HG03521 (cell line): ENCODE measurements around the gene DYDC1.
"Not testable (repeated sequence)": the region's sequence is repeated elsewhere in the genome, so short reads cannot be mapped to it uniquely, and the experiment has no call there.

Experiments used
- ATAC-seq: cut with Tn5 transposase; IDR thresholded peaks from one replicate; pipeline ENCODE4 v1.9.1; 2021; ENCODE audit warnings: mild to moderate bottlenecking, moderate library complexity; ENCODE audit not compliant: unreplicated experiment

The DYDC1 gene

DNA sequence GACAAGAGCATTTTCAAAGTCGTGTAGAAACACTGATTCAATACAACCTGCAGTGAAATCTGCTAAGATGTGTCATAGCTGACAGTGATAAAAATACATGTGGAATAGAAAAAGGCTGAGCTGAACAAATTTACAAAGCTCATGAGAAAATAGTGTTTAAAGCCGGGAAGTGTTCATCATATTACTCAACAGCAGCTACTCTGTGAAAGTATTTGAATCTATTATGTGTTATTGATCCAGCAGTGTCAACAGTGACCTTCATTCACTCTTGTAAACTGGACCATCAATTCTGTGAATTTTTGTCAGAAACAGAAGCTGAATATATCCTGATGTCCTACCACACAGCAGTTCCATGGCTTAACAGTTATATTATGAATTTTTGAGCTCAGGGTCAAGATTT, 11.6 kb downstream of the DYDC1 start:
- no peak for ATAC-seq

- no peak for ATAC-seq
Measured at GRCh38 chr10:80344276-80344675, 12.3 kb downstream of the DYDC1 start.

DNA sequence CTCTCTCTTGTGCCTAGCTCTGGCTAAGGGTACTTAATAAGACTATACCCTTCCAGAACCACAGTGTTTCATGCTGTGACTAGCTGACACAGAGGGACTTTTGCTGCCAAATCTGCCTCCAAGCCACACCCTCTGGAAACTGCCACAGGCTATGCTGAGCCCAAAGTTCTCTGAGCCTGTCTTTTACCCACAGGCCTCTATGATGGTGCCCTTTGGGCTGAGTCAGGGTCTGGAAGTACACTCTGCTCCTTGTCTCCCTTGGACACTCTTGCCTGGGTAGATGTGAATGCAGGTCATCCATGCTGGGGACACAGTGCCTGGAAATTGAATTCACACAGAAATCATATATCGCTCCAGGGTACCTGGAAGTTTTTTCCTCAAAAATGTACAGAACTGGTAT, 22.6 kb downstream of the DYDC1 start:
- ATAC-seq, result no peak

DNA sequence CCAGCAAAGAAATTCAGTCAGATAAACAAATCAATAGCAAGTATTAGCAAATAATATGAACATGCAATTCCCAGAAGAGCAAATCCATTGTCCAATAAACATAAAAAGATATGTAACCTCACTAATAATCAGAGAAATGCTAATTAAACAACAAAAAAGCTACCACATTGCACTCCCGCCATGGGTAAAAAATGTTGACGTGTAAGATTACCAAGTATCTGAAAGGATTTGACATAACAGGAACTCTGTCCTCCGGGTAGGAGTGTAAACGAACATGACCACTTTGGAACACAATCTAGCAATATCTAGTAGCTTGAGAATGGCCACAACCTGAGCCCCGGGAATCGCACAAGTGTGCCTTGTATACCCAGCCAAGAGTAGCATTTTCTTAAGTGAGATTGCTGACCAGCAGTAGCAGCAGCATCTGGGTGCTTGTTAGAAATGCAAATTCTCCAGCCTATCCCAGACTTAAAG, 31.6 kb downstream of the DYDC1 start:
- ATAC-seq, result no peak

DNA sequence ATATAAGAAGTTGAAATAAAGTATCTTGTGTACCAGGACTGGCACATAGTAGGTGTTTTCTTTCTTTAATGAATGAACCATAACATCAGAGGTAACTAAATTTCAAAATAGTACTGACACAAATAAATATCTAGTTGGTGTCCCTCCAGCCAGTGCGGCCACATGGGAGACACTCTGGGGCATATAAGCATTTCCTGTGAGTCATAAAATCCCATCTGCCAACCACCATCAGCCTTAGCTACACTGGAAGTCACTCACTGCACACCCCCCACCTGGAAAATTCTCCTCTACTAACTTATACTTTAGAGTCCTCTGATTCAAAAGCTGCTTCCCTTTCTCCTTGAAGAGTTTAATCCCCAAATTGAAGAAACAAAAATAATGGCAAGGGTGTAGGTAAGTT, 32.5 kb downstream of the DYDC1 start:
- no peak for ATAC-seq

DNA sequence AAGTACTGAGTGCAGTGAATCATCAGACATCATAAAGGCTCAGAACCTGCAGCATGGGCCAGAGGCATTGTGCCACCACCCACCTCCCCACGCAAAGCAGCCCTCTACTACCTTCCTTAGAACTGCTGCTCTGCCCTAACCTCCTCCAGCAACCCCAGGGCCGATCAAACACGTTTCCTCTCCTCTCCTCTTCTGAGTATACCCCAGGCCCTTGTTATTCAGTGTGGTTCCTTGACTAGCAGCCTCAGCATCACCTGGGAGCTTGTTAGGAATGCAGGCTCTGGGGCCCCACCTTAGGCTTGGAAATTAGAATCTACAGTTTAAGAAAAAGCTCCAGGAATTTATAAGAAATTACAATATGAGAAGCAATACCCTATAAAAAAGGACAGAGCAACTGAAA, 33.2 kb downstream of the DYDC1 start:
- ATAC-seq, result no peak

DNA sequence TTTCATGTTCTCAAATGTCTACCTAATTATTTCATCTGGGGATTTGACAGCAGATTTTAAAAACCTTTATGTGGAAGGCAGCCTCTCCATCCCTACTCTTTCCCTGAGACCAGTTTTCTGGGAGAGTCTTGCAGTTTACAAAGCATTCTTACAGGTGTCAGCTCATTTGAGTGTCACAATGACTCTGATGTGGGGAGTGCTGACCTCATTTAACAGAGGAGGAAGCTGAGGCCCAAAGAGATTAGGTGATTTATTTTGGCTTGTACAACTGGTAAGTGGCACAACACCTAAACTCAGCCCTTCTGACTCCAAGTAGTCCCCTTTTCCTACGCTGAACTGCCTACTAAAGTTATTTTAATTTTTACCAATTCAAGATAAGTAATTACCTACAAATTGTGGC, 33.8 kb downstream of the DYDC1 start:
- ATAC-seq, result no peak

DNA sequence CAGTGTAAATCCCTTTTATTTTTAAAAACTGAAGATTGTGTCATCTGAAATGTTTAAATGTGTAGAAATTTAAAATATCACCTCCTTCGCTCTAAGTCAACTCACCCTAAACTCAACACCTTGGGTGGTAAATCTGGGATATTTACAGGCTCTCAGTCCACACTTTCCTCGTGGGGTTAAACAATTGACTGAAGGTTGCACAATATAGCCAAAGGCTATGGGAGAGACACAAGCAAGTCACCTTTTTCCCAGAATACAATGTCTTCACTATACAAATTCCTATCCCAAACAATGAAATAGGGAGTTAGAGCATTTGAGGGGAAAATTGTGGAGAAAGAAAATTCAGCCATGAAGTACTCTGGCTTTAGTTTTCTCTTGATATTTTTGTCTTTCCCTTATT, 34.4 kb downstream of the DYDC1 start:
- ATAC-seq, result no peak

DNA sequence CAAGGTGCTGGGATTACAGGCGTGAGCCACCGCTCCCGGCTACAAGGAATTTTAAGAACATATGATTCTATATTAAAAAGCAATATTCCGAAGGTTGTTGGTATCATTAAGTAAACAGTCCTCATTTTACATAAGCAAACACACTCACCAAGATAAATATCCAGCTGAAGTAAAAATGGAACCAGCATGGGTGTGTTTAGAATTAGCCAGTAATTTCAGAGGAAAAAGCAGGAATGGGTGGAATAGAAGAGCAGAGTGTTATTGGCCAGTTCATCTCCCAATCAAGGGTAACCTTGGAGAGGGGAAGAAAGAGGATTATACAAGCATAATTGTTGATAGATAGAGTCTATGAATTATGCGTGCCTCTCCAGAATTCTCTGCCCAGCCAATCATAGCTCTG, 35.4 kb downstream of the DYDC1 start:
- ATAC-seq, result no peak

DNA sequence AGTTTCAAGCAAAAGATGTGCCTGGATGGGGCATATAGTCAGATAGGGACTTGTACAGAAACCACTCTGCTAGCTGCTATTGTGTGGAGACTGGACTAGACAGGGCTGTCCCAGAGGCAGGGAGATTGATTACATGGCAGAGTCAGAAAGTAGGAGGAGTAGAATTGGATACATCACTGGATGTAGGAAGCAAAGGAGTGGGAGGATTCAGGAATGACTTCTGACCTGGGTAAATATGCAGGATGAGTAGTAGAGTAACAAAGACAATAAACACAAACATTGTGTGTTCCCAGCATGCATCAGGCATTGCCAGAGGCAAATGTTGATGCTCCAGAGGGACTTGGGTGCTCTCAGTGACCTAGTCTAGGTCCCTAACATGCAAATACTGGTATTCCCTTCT, 36.2 kb downstream of the DYDC1 start:
- ATAC-seq, result no peak

- no peak for ATAC-seq
Measured at GRCh38 chr10:80319725-80320290, 36.7 kb downstream of the DYDC1 start.

DNA sequence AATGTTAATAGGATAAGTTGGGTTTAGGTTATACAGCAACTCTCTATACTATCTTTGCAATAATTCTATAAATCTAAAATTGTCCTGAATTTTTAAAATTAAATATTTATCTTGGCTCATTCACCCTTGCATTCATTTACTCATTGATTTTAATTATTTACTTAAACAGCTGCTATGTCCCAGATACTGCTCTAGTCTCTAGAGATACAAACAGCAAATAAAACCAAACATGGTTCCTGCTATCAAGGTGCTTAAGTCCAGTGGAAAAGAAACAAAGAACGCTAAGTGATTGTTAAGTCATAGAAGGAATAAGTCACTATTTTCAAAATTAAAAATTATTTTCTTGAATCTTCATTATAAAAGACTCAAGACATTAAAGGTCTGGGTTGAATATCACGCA, 37.2 kb downstream of the DYDC1 start:
- no peak for ATAC-seq

DNA sequence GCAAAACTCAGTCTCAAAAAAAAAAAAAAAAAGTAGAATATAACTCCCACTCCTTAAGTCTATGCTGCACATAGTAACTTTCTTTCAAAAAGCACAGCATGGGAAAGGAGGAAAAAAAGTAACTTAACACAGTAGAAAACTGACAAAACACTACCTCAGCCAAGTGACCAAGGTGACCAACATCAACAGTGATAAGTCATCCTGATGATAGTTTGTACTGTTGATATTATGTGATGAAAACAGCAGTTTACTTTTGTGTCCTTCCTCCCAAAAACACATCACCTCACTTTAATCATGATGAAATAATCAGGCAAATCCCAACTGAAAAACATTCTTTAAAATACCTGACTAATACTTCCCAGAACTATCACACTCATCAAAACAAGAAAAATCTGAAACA, 37.8 kb downstream of the DYDC1 start:
- no peak for ATAC-seq

GRCh38 chr10:80315391-80315790, 41.2 kb downstream of the DYDC1 start:
- no peak for ATAC-seq

DNA sequence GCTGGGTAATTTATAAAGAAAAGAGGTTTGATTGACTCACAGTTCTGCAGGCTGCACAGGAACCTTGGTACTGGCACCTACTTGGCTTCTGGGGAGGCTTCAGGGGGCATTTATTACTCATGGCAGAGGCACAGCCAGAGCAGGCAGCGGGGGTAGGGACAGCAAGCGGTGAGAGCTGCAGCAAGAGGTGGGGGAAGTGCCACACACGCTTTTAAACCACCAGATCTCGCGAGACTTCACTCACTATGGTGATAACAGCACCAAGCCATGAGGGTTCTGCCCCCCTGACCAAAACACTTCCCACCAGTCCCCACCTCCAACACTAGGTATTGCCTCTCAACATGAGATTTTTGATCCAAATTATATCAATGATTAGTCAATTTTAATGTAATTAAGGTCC, 43.0 kb downstream of the DYDC1 start:
- no peak for ATAC-seq

DNA sequence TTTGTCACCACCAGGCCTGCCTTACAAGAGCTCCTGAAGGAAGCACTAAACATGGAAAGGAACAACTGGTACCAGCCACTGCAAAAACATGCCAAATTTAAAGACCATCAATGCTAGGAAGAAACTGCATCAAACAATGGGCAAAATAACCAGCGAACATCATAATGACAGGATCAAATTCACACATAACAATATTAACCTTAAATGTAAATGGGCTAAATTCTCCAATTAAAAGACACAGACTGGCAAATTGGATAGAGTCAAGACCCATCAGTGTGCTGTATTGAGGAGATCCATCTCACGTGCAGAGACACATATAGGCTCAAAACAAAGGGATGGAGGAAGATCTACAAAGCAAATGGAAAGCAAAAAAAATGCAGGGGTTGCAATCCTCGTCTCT, 50.6 kb downstream of the DYDC1 start:
- not testable (repeated sequence) for ATAC-seq

DNA sequence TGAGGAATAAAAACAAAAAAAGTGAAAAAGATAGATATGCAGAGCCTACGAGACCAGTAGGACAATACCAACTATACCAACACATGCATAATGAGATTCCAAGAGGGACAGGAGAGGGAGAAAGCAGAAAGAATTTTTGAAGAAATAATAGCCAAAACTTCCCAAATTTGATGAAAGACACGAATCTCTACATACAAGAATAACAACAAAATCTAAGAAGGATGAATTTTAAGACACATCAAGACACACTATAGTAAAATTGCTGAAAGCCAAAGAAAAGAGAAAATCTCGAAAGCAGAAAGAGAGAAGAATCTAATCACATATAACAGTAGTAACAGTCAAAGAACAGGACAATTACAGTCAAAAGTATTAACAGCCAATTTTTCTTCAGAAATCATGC, 59.6 kb downstream of the DYDC1 start:
- ATAC-seq, result no peak

GRCh38 chr10:80292607-80293239, 63.8 kb downstream of the DYDC1 start:
- no peak for ATAC-seq

DNA sequence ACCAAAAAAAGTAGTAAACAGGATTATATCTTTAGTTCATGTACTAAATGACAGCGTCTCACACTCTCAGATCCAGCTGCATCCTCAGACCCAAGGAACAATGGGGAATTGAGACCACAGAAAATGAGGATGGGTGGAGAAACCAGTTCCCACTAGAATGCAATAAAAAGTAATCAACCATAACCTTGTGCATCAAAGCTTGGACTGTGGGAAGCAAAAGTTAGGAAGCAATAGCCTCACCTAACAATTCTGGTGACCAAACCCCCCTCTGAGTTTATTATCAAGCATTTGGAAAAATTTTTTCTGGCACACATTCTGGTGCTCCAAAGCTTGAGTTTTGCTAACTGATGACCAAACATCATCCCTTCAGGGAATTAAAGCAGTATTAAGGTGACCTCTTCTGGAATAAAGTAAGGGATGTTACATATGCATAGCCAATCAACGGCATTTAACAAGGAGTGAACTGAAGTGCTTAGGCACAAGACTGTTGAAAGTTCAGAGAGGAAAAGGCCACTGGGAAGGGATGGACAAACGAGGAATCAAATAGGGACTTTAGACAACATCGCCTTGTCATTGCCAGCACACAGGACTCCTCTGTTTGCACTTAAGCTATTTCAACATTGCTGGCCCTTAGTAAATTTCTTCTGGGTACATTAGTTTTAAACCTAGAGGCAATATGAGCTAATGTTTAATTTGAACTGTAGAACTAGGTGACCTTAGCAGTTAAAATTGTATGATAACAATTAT, 65.9 kb downstream of the DYDC1 start:
- ATAC-seq, result no peak

GRCh38 chr10:80289451-80290287, 66.9 kb downstream of the DYDC1 start, which contains the start of gene MAT1A:
Gene MAT1A, minus strand, starts transcription at chr10:80289658. Its CDS starts 235 bp downstream, at chr10:80289423.
- no peak for ATAC-seq

DNA sequence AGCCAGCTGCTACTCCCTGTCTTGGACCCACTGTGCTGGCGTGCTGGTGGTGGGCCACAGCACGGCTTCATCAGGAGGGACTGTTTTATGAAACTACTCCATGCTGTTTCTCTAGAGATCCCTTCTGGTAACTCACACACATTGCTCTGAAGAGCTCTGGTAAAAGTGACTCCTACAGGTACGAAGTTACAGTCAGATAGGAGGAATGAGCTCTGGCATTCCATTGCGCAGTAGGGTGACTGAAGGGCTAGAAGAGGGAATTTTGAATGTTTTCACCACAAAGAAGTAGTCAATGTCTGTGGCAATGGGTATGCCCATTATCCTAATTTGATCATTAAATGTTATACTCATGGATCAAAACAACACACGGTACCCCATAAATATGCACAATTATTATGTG, 67.7 kb downstream of the DYDC1 start:
- ATAC-seq, result no peak
